LNCAP (cell line): ENCODE results near the gene PLA2G4E.

Experiments
- CTCF ChIP-seq: fragments of 450-650 bp; IDR thresholded peaks from 2 replicates; pipeline ENCODE4 v1.5.1; 2017; ENCODE audit warnings: mild to moderate bottlenecking

PLA2G4E gene

GRCh38 chr15:42050484-42051255 is 29.8 kb upstream of the PLA2G4E start:
- no peak for TF ChIP-seq CTCF

- no peak for TF ChIP-seq CTCF
Measured at GRCh38 chr15:42048821-42049200, 28.0 kb upstream of the PLA2G4E start.

DNA sequence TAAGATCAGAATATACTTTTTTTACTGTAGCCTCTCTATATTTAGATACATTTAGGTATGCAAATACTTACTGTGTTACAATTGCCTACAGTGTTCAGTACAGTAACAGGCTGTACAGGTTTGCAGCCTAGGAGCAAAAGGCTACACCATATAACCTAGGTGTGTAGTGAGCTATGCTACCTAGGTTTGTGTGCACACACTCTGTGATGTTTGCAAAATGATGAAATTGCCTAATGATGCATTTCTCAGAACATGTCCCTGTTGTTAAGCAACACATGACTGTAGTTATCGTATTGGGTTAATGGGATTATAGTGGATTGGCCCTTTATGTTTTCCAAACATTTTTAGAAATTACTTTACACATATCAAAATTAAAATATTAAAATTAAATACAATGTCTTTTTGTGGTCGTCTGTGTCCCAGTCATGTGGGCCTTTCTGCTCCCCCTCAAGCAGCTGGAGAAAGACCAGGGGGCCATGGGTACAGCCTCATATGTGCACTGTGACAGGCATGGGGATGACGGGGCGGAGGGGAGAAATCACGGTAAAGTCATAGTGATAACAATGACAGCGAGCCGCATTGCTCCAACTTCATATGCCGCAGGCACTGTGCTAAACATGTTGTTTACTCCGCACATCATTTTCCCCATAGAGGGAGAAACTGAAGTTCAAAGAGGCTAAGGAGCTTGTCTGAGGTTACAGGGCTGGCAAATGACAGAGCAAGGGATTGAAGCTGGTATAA is 27.4 kb upstream of the PLA2G4E start:
- TF ChIP-seq CTCF, result no peak

DNA sequence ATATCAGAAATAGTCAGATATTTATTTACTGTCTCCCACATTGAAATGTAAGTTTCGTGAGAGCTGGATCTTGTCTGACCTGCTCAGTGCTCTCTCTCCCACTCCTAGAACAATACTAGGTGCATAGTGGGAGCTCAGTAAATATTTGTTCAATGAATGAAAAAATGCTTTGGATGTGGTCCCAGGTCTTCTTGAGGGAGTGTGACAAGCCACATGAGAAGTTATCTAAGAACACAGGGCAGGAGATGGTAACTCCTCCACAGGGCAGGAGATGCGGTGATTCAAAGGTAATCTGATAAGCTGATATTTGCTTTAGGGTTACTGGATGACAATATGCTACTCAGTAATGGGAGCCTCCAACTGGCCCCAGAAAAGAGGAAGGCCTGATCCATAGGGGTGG is 25.8 kb upstream of the PLA2G4E start:
- TF ChIP-seq CTCF, result no peak

DNA sequence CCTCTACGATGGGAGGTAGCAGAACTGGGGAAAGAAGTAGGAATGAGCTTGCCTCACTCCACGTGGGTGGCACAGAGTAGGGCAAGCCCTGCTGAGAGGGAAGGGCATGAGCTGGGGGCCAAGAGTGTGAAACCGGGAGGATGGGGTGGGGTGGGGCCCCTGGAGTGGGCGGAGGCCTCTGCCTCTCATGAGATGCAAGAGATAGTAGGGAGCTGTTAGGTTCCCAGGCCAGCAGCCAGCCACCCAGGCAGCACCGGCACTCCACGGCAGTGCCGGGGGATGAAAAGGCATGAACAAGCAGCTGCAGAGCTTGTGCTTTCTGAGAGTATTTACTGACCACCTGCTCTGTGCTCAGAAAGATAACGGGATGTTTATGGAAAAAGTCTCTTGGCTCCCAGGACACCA is 24.4 kb upstream of the PLA2G4E start:
- no peak for TF ChIP-seq CTCF

- TF ChIP-seq CTCF, result no peak
Measured at GRCh38 chr15:42042602-42043400, 22.0 kb upstream of the PLA2G4E start.

GRCh38 chr15:42038401-42038800 is 17.6 kb upstream of the PLA2G4E start:
- no peak for TF ChIP-seq CTCF
